GM23338 (cell line): ENCODE results near the gene CFAP300. TPM values are rescaled to one million over a fixed set of nuclear protein-coding genes. Genes with fewer than 3 reads are reported as not detected.
A peak's percentile ranks its signal among the peaks of the same experiment; 100 is the strongest.

Source experiments
- ATAC-seq: fragments of 200-7000 bp; cut with Tn5 transposase; 3 replicates; pipeline ENCODE4 v1.9.1; 2020
- DNase-seq: peaks from one replicate; pipeline ENCODE4 v3.0.0-alpha.2; 2015; ENCODE audit warnings: low spot score
- H2AFZ ChIP-seq: fragments of 200-600 bp; sonication (generic); 2 replicates; pipeline ENCODE4 v1.8.0; 2016; ENCODE audit warnings: antibody characterized with exemption, mild to moderate bottlenecking, moderate library complexity
- H3F3A ChIP-seq: fragments of 200-600 bp; sonication (generic); replicated peaks from 2 replicates; pipeline ENCODE4 v1.8.0; 2017; ENCODE audit warnings: antibody characterized with exemption, mixed run types, low read depth
- H3K27ac ChIP-seq: fragments of 200-600 bp; sonication (generic); 2 replicates; pipeline ENCODE4 v1.6.1; 2016; ENCODE audit warnings: low read depth
- H3K27me3 ChIP-seq: fragments of 200-600 bp; sonication (generic); 2 replicates; pipeline ENCODE4 v1.8.0; 2016; ENCODE audit warnings: mild to moderate bottlenecking, mixed run types, moderate library complexity; ENCODE audit not compliant: insufficient read depth
- H3K36me3 ChIP-seq: fragments of 200-600 bp; sonication (generic); 2 replicates; pipeline ENCODE4 v1.8.0; 2016; ENCODE audit warnings: mild to moderate bottlenecking; ENCODE audit not compliant: insufficient read depth
- H3K4me1 ChIP-seq: fragments of 200-600 bp; sonication (generic); 2 replicates; pipeline ENCODE4 v1.8.0; 2016; ENCODE audit warnings: mild to moderate bottlenecking, moderate library complexity; ENCODE audit not compliant: insufficient read depth
- H3K4me2 ChIP-seq: fragments of 200-600 bp; sonication (generic); 2 replicates; pipeline ENCODE4 v1.7.1; 2017; ENCODE audit warnings: mixed run types
- H3K4me3 ChIP-seq: fragments of 200-600 bp; sonication (generic); 2 replicates; pipeline ENCODE4 v1.6.1; 2016; ENCODE audit warnings: mixed run types
- H3K79me2 ChIP-seq: fragments of 200-600 bp; sonication (generic); replicated peaks from 2 replicates; pipeline ENCODE4 v1.8.0; 2017; ENCODE audit warnings: mild to moderate bottlenecking; ENCODE audit not compliant: insufficient read depth
- H3K9me2 ChIP-seq: fragments of 200-600 bp; sonication (generic); 2 replicates; pipeline ENCODE4 v1.8.0; 2017; ENCODE audit not compliant: insufficient read depth
- H4K20me1 ChIP-seq: fragments of 200-600 bp; sonication (generic); replicated peaks from 2 replicates; pipeline ENCODE4 v1.8.0; 2017; ENCODE audit warnings: mild to moderate bottlenecking; ENCODE audit not compliant: insufficient read depth
- H3K27ac Mint-ChIP-seq: 2 replicates; pipeline ENCODE4 v1.8.0; 2020; ENCODE audit warnings: inconsistent platforms, mild to moderate bottlenecking, moderate library complexity, mixed read lengths
- H3K27me3 Mint-ChIP-seq: 3 replicates; pipeline ENCODE4 v1.8.0; 2022; ENCODE audit warnings: low read depth, mild to moderate bottlenecking, moderate library complexity, mixed read lengths, inconsistent platforms; ENCODE audit not compliant: insufficient read depth, poor library complexity
- H3K36me3 Mint-ChIP-seq: 3 replicates; pipeline ENCODE4 v1.8.0; 2021; ENCODE audit warnings: low read depth, mild to moderate bottlenecking, inconsistent platforms, moderate library complexity, mixed read lengths
- H3K4me1 Mint-ChIP-seq: 3 replicates; pipeline ENCODE4 v1.8.0; 2020; ENCODE audit warnings: mild to moderate bottlenecking, inconsistent platforms, mixed read lengths
- H3K4me3 Mint-ChIP-seq: 3 replicates; pipeline ENCODE4 v1.8.0; 2021; ENCODE audit warnings: moderate library complexity, mild to moderate bottlenecking, inconsistent platforms, mixed read lengths
- H3K9me3 Mint-ChIP-seq: 3 replicates; pipeline ENCODE4 v1.8.0; 2020; ENCODE audit warnings: moderate library complexity, mild to moderate bottlenecking, inconsistent platforms, mixed read lengths
- POLR2AphosphoS5 ChIP-seq: IDR thresholded peaks from 2 replicates; pipeline ENCODE4 v1.6.1; 2016; ENCODE audit warnings: antibody characterized with exemption, low read depth
- STAT1 ChIP-seq: IDR thresholded peaks from one replicate; pipeline ENCODE4 v1.6.1; 2016; ENCODE audit warnings: antibody characterized with exemption; ENCODE audit not compliant: unreplicated experiment
- ZNF114 ChIP-seq: fragments of 250-450 bp; sonication (Bioruptor Pico); IDR thresholded peaks from 2 replicates; pipeline ENCODE4 v1.5.0; 2020; ENCODE audit warnings: mild to moderate bottlenecking, moderate library complexity
- ZNF331 ChIP-seq: fragments of 250-450 bp; sonication (Bioruptor Pico); IDR thresholded peaks from 2 replicates; pipeline ENCODE4 v1.5.0; 2020; ENCODE audit warnings: low read depth, mild to moderate bottlenecking, moderate library complexity
- polyA plus RNA-seq: library from polyadenylated mRNA; unstranded; fragments of >200 nt; fragmentation: Nextera tagmentation; extraction: Ambion mirVana; gene quantifications from 2 replicates; pipeline ENCODE4 v1.2.1, GENCODE V29; 2016
- total RNA-seq: library from RNA; depleted of rRNA; stranded (reverse); fragments of >200 nt; shearing (Covaris generic); gene quantifications from 2 replicates; pipeline ENCODE4 v1.2.3, GENCODE V29; 2014
- TF ChIP-seq, protein P1 (sequence below): fragments of 250-450 bp; sonication (Bioruptor Pico); IDR thresholded peaks from 2 replicates; pipeline ENCODE4 v1.5.0; 2020; ENCODE audit warnings: mild to moderate bottlenecking, moderate library complexity
- TF ChIP-seq, protein P2 (sequence below), 2 experiments: fragments of 200-600 bp in 1 of 2; sonication (generic) in 1 of 2; conservative IDR thresholded peaks; 2 replicates each; pipeline versions ENCODE4 v1.5.1 to v1.6.1; 2016 to 2017; ENCODE audit warnings: antibody characterized with exemption in 2 of 2, low read depth in 2 of 2, mild to moderate bottlenecking in 2 of 2, moderate library complexity in 1 of 2
- TF ChIP-seq, protein P3 (sequence below): IDR thresholded peaks from 2 replicates; pipeline ENCODE4 v1.6.1; 2016; ENCODE audit warnings: antibody characterized with exemption

Gene CFAP300
- total and polyA plus RNA-seq, 2 experiments from 2014 or later: 1.4 to 6.0 TPM

DNA sequence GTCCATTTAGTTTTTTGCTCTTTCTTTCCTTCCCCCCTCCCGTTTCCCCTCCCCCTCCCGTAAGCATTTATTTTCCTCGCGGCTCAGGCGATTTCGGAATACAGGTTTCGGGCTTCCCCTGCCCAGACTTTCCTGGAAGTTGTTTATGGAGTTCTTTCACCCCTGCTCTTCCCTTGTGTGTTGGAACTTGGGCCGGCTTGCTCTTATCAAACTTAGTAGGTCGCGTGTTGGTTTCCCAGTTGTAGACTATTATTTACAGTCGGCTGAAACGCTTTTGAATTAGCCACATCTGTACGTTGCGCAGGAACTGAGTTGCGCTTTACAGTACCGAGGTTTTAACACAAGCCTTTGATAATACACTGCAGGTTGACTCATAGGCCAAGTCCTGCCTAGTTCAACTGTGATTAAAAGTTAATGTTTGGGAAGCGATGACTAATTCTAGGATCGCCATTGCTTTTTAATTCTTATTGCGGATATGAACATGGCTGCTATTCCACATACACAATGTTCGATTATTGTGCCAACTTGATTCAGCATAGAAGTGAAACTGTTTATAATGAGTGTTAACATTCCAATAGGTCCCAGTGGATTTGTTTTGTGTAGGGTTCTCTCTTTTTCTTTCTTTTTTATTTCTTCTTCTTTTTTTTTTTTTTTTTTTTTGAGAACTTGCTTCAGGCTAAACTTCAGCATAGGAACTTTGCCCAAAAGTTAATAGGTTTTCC, 64.7 kb downstream of the CFAP300 start (continued):
- TF ChIP-seq, protein P1, sequence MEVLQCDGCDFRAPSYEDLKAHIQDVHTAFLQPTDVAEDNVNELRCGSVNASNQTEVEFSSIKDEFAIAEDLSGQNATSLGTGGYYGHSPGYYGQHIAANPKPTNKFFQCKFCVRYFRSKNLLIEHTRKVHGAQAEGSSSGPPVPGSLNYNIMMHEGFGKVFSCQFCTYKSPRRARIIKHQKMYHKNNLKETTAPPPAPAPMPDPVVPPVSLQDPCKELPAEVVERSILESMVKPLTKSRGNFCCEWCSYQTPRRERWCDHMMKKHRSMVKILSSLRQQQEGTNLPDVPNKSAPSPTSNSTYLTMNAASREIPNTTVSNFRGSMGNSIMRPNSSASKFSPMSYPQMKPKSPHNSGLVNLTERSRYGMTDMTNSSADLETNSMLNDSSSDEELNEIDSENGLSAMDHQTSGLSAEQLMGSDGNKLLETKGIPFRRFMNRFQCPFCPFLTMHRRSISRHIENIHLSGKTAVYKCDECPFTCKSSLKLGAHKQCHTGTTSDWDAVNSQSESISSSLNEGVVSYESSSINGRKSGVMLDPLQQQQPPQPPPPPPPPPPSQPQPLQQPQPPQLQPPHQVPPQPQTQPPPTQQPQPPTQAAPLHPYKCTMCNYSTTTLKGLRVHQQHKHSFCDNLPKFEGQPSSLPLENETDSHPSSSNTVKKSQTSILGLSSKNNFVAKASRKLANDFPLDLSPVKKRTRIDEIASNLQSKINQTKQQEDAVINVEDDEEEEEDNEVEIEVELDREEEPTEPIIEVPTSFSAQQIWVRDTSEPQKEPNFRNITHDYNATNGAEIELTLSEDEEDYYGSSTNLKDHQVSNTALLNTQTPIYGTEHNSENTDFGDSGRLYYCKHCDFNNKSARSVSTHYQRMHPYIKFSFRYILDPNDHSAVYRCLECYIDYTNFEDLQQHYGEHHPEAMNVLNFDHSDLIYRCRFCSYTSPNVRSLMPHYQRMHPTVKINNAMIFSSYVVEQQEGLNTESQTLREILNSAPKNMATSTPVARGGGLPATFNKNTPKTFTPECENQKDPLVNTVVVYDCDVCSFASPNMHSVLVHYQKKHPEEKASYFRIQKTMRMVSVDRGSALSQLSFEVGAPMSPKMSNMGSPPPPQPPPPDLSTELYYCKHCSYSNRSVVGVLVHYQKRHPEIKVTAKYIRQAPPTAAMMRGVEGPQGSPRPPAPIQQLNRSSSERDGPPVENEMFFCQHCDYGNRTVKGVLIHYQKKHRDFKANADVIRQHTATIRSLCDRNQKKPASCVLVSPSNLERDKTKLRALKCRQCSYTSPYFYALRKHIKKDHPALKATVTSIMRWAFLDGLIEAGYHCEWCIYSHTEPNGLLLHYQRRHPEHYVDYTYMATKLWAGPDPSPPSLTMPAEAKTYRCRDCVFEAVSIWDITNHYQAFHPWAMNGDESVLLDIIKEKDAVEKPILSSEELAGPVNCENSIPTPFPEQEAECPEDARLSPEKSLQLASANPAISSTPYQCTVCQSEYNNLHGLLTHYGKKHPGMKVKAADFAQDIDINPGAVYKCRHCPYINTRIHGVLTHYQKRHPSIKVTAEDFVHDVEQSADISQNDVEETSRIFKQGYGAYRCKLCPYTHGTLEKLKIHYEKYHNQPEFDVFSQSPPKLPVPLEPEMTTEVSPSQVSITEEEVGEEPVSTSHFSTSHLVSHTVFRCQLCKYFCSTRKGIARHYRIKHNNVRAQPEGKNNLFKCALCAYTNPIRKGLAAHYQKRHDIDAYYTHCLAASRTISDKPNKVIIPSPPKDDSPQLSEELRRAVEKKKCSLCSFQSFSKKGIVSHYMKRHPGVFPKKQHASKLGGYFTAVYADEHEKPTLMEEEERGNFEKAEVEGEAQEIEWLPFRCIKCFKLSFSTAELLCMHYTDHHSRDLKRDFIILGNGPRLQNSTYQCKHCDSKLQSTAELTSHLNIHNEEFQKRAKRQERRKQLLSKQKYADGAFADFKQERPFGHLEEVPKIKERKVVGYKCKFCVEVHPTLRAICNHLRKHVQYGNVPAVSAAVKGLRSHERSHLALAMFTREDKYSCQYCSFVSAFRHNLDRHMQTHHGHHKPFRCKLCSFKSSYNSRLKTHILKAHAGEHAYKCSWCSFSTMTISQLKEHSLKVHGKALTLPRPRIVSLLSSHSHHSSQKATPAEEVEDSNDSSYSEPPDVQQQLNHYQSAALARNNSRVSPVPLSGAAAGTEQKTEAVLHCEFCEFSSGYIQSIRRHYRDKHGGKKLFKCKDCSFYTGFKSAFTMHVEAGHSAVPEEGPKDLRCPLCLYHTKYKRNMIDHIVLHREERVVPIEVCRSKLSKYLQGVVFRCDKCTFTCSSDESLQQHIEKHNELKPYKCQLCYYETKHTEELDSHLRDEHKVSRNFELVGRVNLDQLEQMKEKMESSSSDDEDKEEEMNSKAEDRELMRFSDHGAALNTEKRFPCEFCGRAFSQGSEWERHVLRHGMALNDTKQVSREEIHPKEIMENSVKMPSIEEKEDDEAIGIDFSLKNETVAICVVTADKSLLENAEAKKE (CRISPR knock-in tag): no peak
- TF ChIP-seq STAT1 (no peak), ZNF331 (CRISPR knock-in tag) (no peak), ZNF114 (CRISPR knock-in tag) (no peak)

DNA sequence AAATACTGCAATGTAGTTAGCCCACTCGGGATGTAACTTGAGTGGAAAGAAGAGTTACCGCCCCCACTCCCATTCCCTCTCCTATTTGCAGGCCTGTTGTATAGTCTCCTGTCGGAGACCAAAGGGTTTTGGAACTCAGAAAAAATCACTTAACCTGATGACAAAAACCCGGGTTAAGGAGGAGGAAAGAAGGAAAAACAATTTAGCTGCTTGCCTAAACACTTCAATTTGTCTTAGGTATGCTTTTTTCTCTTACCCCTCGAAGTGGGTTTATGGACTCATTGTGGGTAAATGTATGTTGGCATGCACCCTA, 65.2 kb downstream of the CFAP300 start:
- Histone ChIP-seq H3K4me1 (peaks cover 55% of the 10 kb centered on the region), H3K4me2 (peak overlapping the region; percentile 77), H3K4me3 (peak overlapping the region; percentile 81), H3K9me2 (no peaks in the 10 kb centered on the region), H4K20me1 (no peaks in the 10 kb centered on the region), H3K27ac (peak overlapping the region; percentile 100), H3K27me3 (peaks cover 10% of the 10 kb centered on the region; the same call in 1 of the 2 replicates), H3F3A (peaks cover 6% of the 10 kb centered on the region), H2AFZ (no peak overlapping the region), H3K36me3 (no peaks in the 10 kb centered on the region), H3K79me2 (peaks cover 53% of the 10 kb centered on the region)
- peaks cover 49% of the 10 kb centered on the region for H3K4me1 Mint-ChIP-seq
- ATAC-seq: no peak
- peak overlapping the region; percentile 98 for H3K27ac Mint-ChIP-seq
- TF ChIP-seq, protein P2, sequence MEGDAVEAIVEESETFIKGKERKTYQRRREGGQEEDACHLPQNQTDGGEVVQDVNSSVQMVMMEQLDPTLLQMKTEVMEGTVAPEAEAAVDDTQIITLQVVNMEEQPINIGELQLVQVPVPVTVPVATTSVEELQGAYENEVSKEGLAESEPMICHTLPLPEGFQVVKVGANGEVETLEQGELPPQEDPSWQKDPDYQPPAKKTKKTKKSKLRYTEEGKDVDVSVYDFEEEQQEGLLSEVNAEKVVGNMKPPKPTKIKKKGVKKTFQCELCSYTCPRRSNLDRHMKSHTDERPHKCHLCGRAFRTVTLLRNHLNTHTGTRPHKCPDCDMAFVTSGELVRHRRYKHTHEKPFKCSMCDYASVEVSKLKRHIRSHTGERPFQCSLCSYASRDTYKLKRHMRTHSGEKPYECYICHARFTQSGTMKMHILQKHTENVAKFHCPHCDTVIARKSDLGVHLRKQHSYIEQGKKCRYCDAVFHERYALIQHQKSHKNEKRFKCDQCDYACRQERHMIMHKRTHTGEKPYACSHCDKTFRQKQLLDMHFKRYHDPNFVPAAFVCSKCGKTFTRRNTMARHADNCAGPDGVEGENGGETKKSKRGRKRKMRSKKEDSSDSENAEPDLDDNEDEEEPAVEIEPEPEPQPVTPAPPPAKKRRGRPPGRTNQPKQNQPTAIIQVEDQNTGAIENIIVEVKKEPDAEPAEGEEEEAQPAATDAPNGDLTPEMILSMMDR (conservative IDR thresholded peaks at IDR 0.05; ENCODE audit: low read depth in 2 of 2): no peak
- TF ChIP-seq, protein P3, sequence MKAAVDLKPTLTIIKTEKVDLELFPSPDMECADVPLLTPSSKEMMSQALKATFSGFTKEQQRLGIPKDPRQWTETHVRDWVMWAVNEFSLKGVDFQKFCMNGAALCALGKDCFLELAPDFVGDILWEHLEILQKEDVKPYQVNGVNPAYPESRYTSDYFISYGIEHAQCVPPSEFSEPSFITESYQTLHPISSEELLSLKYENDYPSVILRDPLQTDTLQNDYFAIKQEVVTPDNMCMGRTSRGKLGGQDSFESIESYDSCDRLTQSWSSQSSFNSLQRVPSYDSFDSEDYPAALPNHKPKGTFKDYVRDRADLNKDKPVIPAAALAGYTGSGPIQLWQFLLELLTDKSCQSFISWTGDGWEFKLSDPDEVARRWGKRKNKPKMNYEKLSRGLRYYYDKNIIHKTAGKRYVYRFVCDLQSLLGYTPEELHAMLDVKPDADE: no peak
- TF ChIP-seq POLR2AphosphoS5: no peak
- no peak for DNase-seq
- peak overlapping the region; percentile 89 for H3K4me3 Mint-ChIP-seq
- H3K9me3 Mint-ChIP-seq: peaks cover 2% of the 10 kb centered on the region; the same call in 2 of the 3 replicates
- H3K36me3 Mint-ChIP-seq: peaks cover 13% of the 10 kb centered on the region; the same call in 2 of the 3 replicates
- H3K27me3 Mint-ChIP-seq: peaks cover 8% of the 10 kb centered on the region
